ENCODE measurements around the gene SLC8A2.

GRCh38 chr19:47444388-47444821, 27.3 kb downstream of the SLC8A2 start:
- TF ChIP-seq CTCF (IDR thresholded peaks at IDR 0.05) (no peak), POLR2A (IDR thresholded peaks at IDR 0.05) (no peak)
